HG03097 (cell line): Measurements from ENCODE around the gene PRDM10.

ENCODE experiments used
- ATAC-seq: cut with Tn5 transposase; IDR thresholded peaks from one replicate; pipeline ENCODE4 v1.9.1; 2021; ENCODE audit not compliant: unreplicated experiment, low FRiP score

Gene PRDM10

GRCh38 chr11:129855086-129855485 lies 147.5 kb downstream of the PRDM10 start:
- ATAC-seq = no peak

- no peak for ATAC-seq
Observed at GRCh38 chr11:129854232-129854805, 148.3 kb downstream of the PRDM10 start.

- ATAC-seq = no peak
Observed at GRCh38 chr11:129853518-129854231, 149.0 kb downstream of the PRDM10 start.

- no peak for ATAC-seq
Observed at GRCh38 chr11:129852125-129852740, 150.4 kb downstream of the PRDM10 start.
